ENCODE measurements around the gene CNTNAP5. TPM values are rescaled to one million over a fixed set of nuclear protein-coding genes. Genes with fewer than 3 reads are reported as not detected.

CNTNAP5 gene
- total and polyA plus RNA-seq, 2 of the 8 experiments (the other 6 are each of a cell fraction or from before 2014, with no cell fraction given): 0.11 to 0.76 TPM

- POLR2A ChIA-PET (ENCODE audit: partially characterized antibody): no interaction called here
- Histone ChIP-seq H2BK15ac (ENCODE audit: low read length) (no peak overlapping the region), H2AFZ (ENCODE audit: low read length) (no peak overlapping the region)
Observed at GRCh38 chr2:124646166-124646815, 621.2 kb downstream of the CNTNAP5 start.

More at GRCh38 chr2:124646166-124646815, 621.2 kb downstream of the CNTNAP5 start:
- Histone ChIP-seq H3K4ac (replicated peaks; ENCODE audit: insufficient read length, low read depth, low read length) (no peak overlapping the region), H2AK5ac (ENCODE audit: low read depth, low read length) (no peak overlapping the region), H3K9me3 (ENCODE audit: insufficient read depth in 2 of 2, low read depth in 1 of 2, low read length in 1 of 2) (no peaks in the 10 kb centered on the region), H4K8ac (ENCODE audit: extremely low read depth, insufficient read depth, low read length) (no peak overlapping the region), H2BK12ac (ENCODE audit: low read depth, low read length) (no peak overlapping the region), H3K14ac (ENCODE audit: insufficient read length) (no peak overlapping the region), H3K79me2 (ENCODE audit: control insufficient read depth in 1 of 2, insufficient read depth in 2 of 2, low read length in 2 of 2) (no peaks in the 10 kb centered on the region), H3K18ac (ENCODE audit: extremely low read depth, low read length) (no peak overlapping the region), H4K20me1 (replicated peaks in 1 of 2; ENCODE audit: control insufficient read depth in 1 of 2, insufficient read depth in 2 of 2, low read length in 2 of 2) (no peaks in the 10 kb centered on the region), H3K27me3 (replicated peaks in 1 of 4; ENCODE audit: control insufficient read depth in 3 of 4, extremely low read depth in 1 of 4, insufficient read depth in 3 of 4, low read length in 3 of 4) (no peaks in the 10 kb centered on the region), H3K9ac (replicated peaks in 1 of 4; ENCODE audit: extremely low read depth in 1 of 4, low read depth in 3 of 4, low read length in 3 of 4) (no peak overlapping the region), H4K91ac (replicated peaks; ENCODE audit: insufficient read length, low read length) (no peak overlapping the region), H3K79me1 (ENCODE audit: low read depth, low read length) (no peaks in the 10 kb centered on the region), H4K5ac (ENCODE audit: insufficient read length, low read depth, low read length) (no peak overlapping the region), H3K23me2 (ENCODE audit: low read depth, low read length) (no peaks in the 10 kb centered on the region), H3K23ac (ENCODE audit: insufficient read length) (no peak overlapping the region), H2BK20ac (ENCODE audit: low read length) (no peak overlapping the region), H3K27ac (ENCODE audit: low read depth, low read length) (no peak overlapping the region), H3K56ac (replicated peaks; ENCODE audit: insufficient read length, low read depth, low read length) (no peak overlapping the region), H3K4me1 (replicated peaks in 1 of 4; ENCODE audit: control insufficient read depth in 3 of 4, insufficient read depth in 4 of 4, low read length in 3 of 4) (no peaks in the 10 kb centered on the region), H3K4me2 (ENCODE audit: insufficient read depth in 1 of 2, low read depth in 2 of 2, low read length in 2 of 2) (no peak overlapping the region), H2BK5ac (ENCODE audit: low read depth, low read length) (no peak overlapping the region), H3K36me3 (ENCODE audit: control insufficient read depth in 2 of 4, insufficient read depth in 4 of 4, low read length in 3 of 4) (no peaks in the 10 kb centered on the region), H3K4me3 (ENCODE audit: extremely low read depth in 1 of 4, insufficient read depth in 2 of 4, low read depth in 3 of 4, low read length in 4 of 4) (no peak overlapping the region), H2BK120ac (replicated peaks; ENCODE audit: low read depth, low read length) (no peak overlapping the region)
- TF ChIP-seq EZH2 (IDR thresholded peaks at IDR 0.05; ENCODE audit: low read depth, low read length, severe bottlenecking): no peak
- no peak for TF ChIP-seq ASH2L (IDR thresholded peaks at IDR 0.05; ENCODE audit: low read length)
- no peak for TF ChIP-seq JUN (IDR thresholded peaks at IDR 0.05; ENCODE audit: low read depth, low read length)
- no peak for TF ChIP-seq POU5F1 (IDR thresholded peaks at IDR 0.05; ENCODE audit: low read depth, low read length)
- no peak for TF ChIP-seq SAP30 (IDR thresholded peaks at IDR 0.05; ENCODE audit: insufficient read depth, insufficient replicate concordance, low read length)
- no peak for TF ChIP-seq ZNF274 (IDR thresholded peaks at IDR 0.05; ENCODE audit: borderline replicate concordance, extremely low read depth, low read length)
- TF ChIP-seq RFX5 (IDR thresholded peaks at IDR 0.05; ENCODE audit: borderline replicate concordance, low read depth, low read length): no peak
- DNase-seq (ENCODE audit: low read depth in 1 of 2, low spot score in 2 of 2): no peak
- FAIRE-seq: no peak
- 94% methylated on average over 4 of the region's 4 CpGs; no CpG with 5 or more reads in 1 of the 2 experiments for WGBS, 2 experiments (ENCODE audit: extremely low coverage in 1 of 2, insufficient coverage in 1 of 2, insufficient read length in 1 of 2, insufficient replicate concordance in 2 of 2, low coverage in 1 of 2, low lambda C conversion rate in 2 of 2, missing lambda C conversion rate in 1 of 2)
- CTCF ChIA-PET (ENCODE audit: partially characterized antibody): no interaction called here

Data from H1 (cell line).